H1 (cell line): Measurements from ENCODE around the gene RASSF5. TPM values are rescaled to one million over a fixed set of nuclear protein-coding genes. Genes with fewer than 3 reads are reported as not detected.

Experiments
- JUND ChIP-seq: IDR thresholded peaks from 2 replicates; pipeline ENCODE4 v1.6.1; 2011; ENCODE audit warnings: mild to moderate bottlenecking, improper control_type of control experiment, low read length
- MAFK ChIP-seq: IDR thresholded peaks from 2 replicates; pipeline ENCODE4 v1.6.1; 2012; ENCODE audit warnings: low read depth, mild to moderate bottlenecking, improper control_type of control experiment, low read length
- polyA plus RNA-seq, 7 experiments: library from polyadenylated mRNA; depleted of rRNA in 3 of 7; stranded (reverse) in 5 of 7; unstranded in 2 of 7; fragments of >200 nt in 5 of 7; fragments of 200-250 nt in 2 of 7; gene quantifications; 1 replicate in 5 of 7; 2 replicates in 1 of 7; 4 replicates in 1 of 7; pipeline versions ENCODE4 v1.2.1 to v1.2.3, GENCODE V29; 2011 to 2013; ENCODE audit warnings: missing spikeins in 2 of 7, mixed read lengths in 2 of 7
- total RNA-seq: library from RNA; stranded (reverse); fragmentation: NEBNext Ultra II Directional; extraction: Animal tissue kit (Norgen Biotek cat#: 25700); gene quantifications from 2 replicates; pipeline ENCODE4 v1.2.1, GENCODE V29; 2021

The RASSF5 gene
- total and polyA plus RNA-seq, 2 of the 8 experiments (the other 6 are each of a cell fraction or from before 2014, with no cell fraction given): 0.82 to 1.8 TPM

DNA sequence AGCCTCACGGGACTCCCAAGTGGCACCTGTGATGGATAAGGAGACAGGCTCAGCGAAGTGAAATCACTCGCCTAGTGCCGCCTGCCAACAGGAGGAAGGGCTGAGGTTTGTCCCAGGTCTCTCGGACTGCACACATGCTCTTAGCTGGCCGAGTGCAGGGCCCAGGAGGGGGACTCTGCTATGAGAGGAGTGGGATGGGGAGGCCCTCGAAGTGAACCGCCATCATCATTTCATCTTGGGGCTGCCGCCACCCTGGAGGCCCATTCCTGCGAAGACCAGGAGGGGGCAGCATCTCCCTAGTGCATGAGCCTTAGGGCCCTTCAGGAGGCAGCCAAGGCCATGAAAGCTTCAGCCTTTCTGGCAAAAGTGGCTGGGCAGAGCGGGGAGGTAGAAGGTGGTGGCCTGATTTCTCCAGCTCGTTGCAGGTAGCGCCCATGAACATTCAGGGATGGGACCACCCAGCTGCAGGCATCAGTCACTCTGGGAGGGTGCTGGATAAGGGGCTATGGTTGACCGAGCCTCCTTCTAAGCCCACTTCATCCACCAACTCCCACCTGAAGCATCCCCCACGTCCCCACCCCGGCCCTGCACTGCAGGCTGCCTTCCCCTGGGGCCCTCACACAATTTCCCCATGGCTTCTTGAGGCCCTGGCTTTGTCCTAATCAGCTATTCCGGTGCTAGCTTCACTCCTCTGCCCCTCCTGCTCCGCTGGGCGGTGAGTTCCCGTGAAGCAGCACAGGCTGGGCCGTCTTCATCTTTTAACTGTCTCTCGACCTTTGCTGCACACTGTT is 17.2 kb upstream of the RASSF5 start (continued):
- TF ChIP-seq MAFK (no peak), JUND (0 out of 2 replicates have a peak, but pooled peaks have one; percentile 6)
